Trophoblast cell (in vitro differentiated cells and primary cell): ENCODE results near the gene NAV3.

ENCODE experiments used
- DNase-seq, 2 donors: peaks; one replicate each; pipeline ENCODE4 v3.0.0-alpha.2; 2016
- H2AFZ ChIP-seq: 2 replicates; pipeline ENCODE4 v1.6.1; 2013; ENCODE audit warnings: low read length, moderate library complexity, mild to moderate bottlenecking; ENCODE audit not compliant: insufficient read depth, poor library complexity
- H2AK5ac ChIP-seq: 2 replicates; pipeline ENCODE4 v1.6.1; 2013; ENCODE audit warnings: mild to moderate bottlenecking, low read length
- H2BK120ac ChIP-seq: 2 replicates; pipeline ENCODE4 v1.6.1; 2013; ENCODE audit warnings: low read length, mild to moderate bottlenecking, moderate library complexity; ENCODE audit not compliant: insufficient read depth, poor library complexity
- H2BK12ac ChIP-seq: 2 replicates; pipeline ENCODE4 v1.6.1; 2013; ENCODE audit warnings: mild to moderate bottlenecking, low read length, moderate library complexity
- H2BK5ac ChIP-seq: 2 replicates; pipeline ENCODE4 v1.6.1; 2013; ENCODE audit warnings: low read length, low read depth, moderate library complexity, mild to moderate bottlenecking; ENCODE audit not compliant: poor library complexity
- H3K14ac ChIP-seq: 2 replicates; pipeline ENCODE4 v1.6.1; 2013; ENCODE audit warnings: mild to moderate bottlenecking, low read length
- H3K18ac ChIP-seq: 2 replicates; pipeline ENCODE4 v1.6.1; 2013; ENCODE audit warnings: mild to moderate bottlenecking, low read length
- H3K23ac ChIP-seq: 2 replicates; pipeline ENCODE4 v1.6.1; 2013; ENCODE audit warnings: low read length
- H3K27ac ChIP-seq: 2 replicates; pipeline ENCODE4 v1.5.1; 2013; ENCODE audit warnings: low read depth, mild to moderate bottlenecking, inconsistent platforms, low read length, moderate library complexity
- H3K27me3 ChIP-seq: 2 replicates; pipeline ENCODE4 v1.6.1; 2013; ENCODE audit warnings: inconsistent platforms, mild to moderate bottlenecking, low read length, moderate library complexity; ENCODE audit not compliant: insufficient read depth
- H3K36me3 ChIP-seq, 2 experiments: 1 replicate in 1 of 2; 2 replicates in 1 of 2; pipeline ENCODE4 v1.6.1; 2013; ENCODE audit warnings: low read length in 2 of 2, mild to moderate bottlenecking in 2 of 2, moderate library complexity in 1 of 2; ENCODE audit not compliant: insufficient read depth in 2 of 2, control insufficient read depth in 1 of 2
- H3K4ac ChIP-seq: 2 replicates; pipeline ENCODE4 v1.6.1; 2013; ENCODE audit warnings: low read depth, mild to moderate bottlenecking, low read length, moderate library complexity
- H3K4me1 ChIP-seq, 2 experiments: 1 replicate in 1 of 2; 2 replicates in 1 of 2; pipeline ENCODE4 v1.6.1; 2013; ENCODE audit warnings: low read length in 2 of 2, mild to moderate bottlenecking in 2 of 2, moderate library complexity in 1 of 2; ENCODE audit not compliant: insufficient read depth in 2 of 2, control insufficient read depth in 1 of 2
- H3K4me2 ChIP-seq: 2 replicates; pipeline ENCODE4 v1.6.1; 2013; ENCODE audit warnings: inconsistent platforms, mild to moderate bottlenecking, low read length, moderate library complexity
- H3K4me3 ChIP-seq: 2 replicates; pipeline ENCODE4 v1.5.1; 2013; ENCODE audit warnings: mild to moderate bottlenecking, low read depth, low read length, inconsistent platforms
- H3K79me1 ChIP-seq: one replicate; pipeline ENCODE4 v1.6.1; 2013; ENCODE audit warnings: low read length
- H3K79me2 ChIP-seq: 2 replicates; pipeline ENCODE4 v1.6.1; 2013; ENCODE audit warnings: low read length, mild to moderate bottlenecking; ENCODE audit not compliant: control insufficient read depth, insufficient read depth, poor library complexity
- H3K9ac ChIP-seq: 2 replicates; pipeline ENCODE4 v1.6.1; 2013; ENCODE audit warnings: mild to moderate bottlenecking, low read length
- H3K9me3 ChIP-seq: 2 replicates; pipeline ENCODE4 v1.6.1; 2013; ENCODE audit warnings: low read depth, mild to moderate bottlenecking, control low read depth, inconsistent platforms, low read length; ENCODE audit not compliant: insufficient read depth
- H4K12ac ChIP-seq: 2 replicates; pipeline ENCODE4 v1.6.1; 2013; ENCODE audit warnings: low read depth, mild to moderate bottlenecking, low read length, moderate library complexity
- H4K8ac ChIP-seq: 2 replicates; pipeline ENCODE4 v1.6.1; 2013; ENCODE audit warnings: low read depth, mild to moderate bottlenecking, low read length, moderate library complexity
- H4K91ac ChIP-seq: one replicate; pipeline ENCODE4 v1.6.1; 2013; ENCODE audit warnings: low read depth, mild to moderate bottlenecking, low read length, moderate library complexity
- WGBS: extraction: QIAGEN DNeasy Blood & Tissue Kit; methylation state at CpG from one replicate; pipeline ENCODE4 v1.1.7; 2013; ENCODE audit warnings: missing lambda C conversion rate; ENCODE audit not compliant: insufficient read length, insufficient coverage; ENCODE audit errors: extremely low coverage; 5-methylcytosine and 5-hydroxymethylcytosine counted together

Gene NAV3

GRCh38 chr12:78085542-78086182 lies 255.0 kb downstream of the NAV3 start:
- no peak overlapping the region for H2AFZ ChIP-seq

GRCh38 chr12:78086553-78087362 lies 256.1 kb downstream of the NAV3 start:
- Histone ChIP-seq H3K27ac (no peak overlapping the region), H3K9ac (no peak overlapping the region), H3K27me3 (no peaks in the 10 kb centered on the region), H2BK120ac (no peak overlapping the region), H3K18ac (no peak overlapping the region), H2BK5ac (no peak overlapping the region), H4K91ac (no peak overlapping the region), H3K79me2 (no peaks in the 10 kb centered on the region), H3K23ac (no peak overlapping the region), H3K4me3 (no peak overlapping the region), H3K9me3 (no peaks in the 10 kb centered on the region), H3K4ac (no peak overlapping the region), H4K12ac (no peak overlapping the region), H3K36me3 (no peaks in the 10 kb centered on the region), H2AFZ (no peak overlapping the region), H3K4me1 (no peaks in the 10 kb centered on the region), H2BK12ac (no peak overlapping the region), H3K14ac (no peak overlapping the region), H2AK5ac (no peak overlapping the region), H3K4me2 (no peak overlapping the region), H3K79me1 (no peaks in the 10 kb centered on the region), H4K8ac (no peak overlapping the region)
- no peak for DNase-seq

More at GRCh38 chr12:78085542-78086182, 255.0 kb downstream of the NAV3 start:
- Histone ChIP-seq H3K79me2 (no peaks in the 10 kb centered on the region), H3K27me3 (no peaks in the 10 kb centered on the region), H3K18ac (no peak overlapping the region), H4K12ac (no peak overlapping the region), H4K91ac (no peak overlapping the region), H3K4ac (no peak overlapping the region), H4K8ac (no peak overlapping the region), H3K23ac (no peak overlapping the region), H3K4me2 (no peak overlapping the region), H3K4me3 (no peak overlapping the region), H2BK5ac (no peak overlapping the region), H3K27ac (no peak overlapping the region), H3K9me3 (no peaks in the 10 kb centered on the region), H2BK12ac (no peak overlapping the region), H3K4me1 (no peaks in the 10 kb centered on the region), H3K36me3 (no peaks in the 10 kb centered on the region), H3K9ac (no peak overlapping the region), H3K79me1 (no peaks in the 10 kb centered on the region), H3K14ac (no peak overlapping the region), H2BK120ac (no peak overlapping the region), H2AK5ac (no peak overlapping the region)
- no peak for DNase-seq
- WGBS = no CpG with 5 or more reads among the region's 4 CpGs

- Histone ChIP-seq H3K9me3 (no peaks in the 10 kb centered on the region), H4K8ac (no peak overlapping the region), H3K4ac (no peak overlapping the region), H2AK5ac (no peak overlapping the region), H3K79me1 (no peaks in the 10 kb centered on the region), H3K14ac (no peak overlapping the region), H4K91ac (no peak overlapping the region), H3K4me1 (no peaks in the 10 kb centered on the region), H2BK5ac (no peak overlapping the region), H2BK12ac (no peak overlapping the region), H3K9ac (no peak overlapping the region), H3K23ac (no peak overlapping the region), H3K4me3 (no peak overlapping the region), H3K79me2 (no peaks in the 10 kb centered on the region), H3K18ac (no peak overlapping the region), H2BK120ac (no peak overlapping the region), H3K27me3 (no peaks in the 10 kb centered on the region), H3K27ac (no peak overlapping the region), H3K4me2 (no peak overlapping the region), H3K36me3 (no peaks in the 10 kb centered on the region), H2AFZ (no peak overlapping the region), H4K12ac (no peak overlapping the region)
- no CpG with 5 or more reads among the region's 1 CpG for WGBS
- DNase-seq = no peak
Measured at GRCh38 chr12:78087363-78087675, 256.6 kb downstream of the NAV3 start.

GRCh38 chr12:78088391-78088832 lies 257.7 kb downstream of the NAV3 start:
- Histone ChIP-seq H3K4ac (no peak overlapping the region), H2BK120ac (no peak overlapping the region), H3K27me3 (no peaks in the 10 kb centered on the region), H2BK12ac (no peak overlapping the region), H3K27ac (no peak overlapping the region), H3K79me1 (no peaks in the 10 kb centered on the region), H3K14ac (no peak overlapping the region), H3K9ac (no peak overlapping the region), H3K4me3 (no peak overlapping the region), H4K8ac (no peak overlapping the region), H3K23ac (no peak overlapping the region), H4K12ac (no peak overlapping the region), H2AFZ (no peak overlapping the region), H3K4me1 (no peaks in the 10 kb centered on the region), H3K9me3 (no peaks in the 10 kb centered on the region), H3K18ac (no peak overlapping the region), H3K79me2 (no peaks in the 10 kb centered on the region), H2AK5ac (no peak overlapping the region), H3K36me3 (no peaks in the 10 kb centered on the region), H2BK5ac (no peak overlapping the region), H3K4me2 (no peak overlapping the region), H4K91ac (no peak overlapping the region)
- DNase-seq = no peak
- no CpG with 5 or more reads among the region's 3 CpGs for WGBS
